Muscle of leg (tissue), 11 donors: ENCODE measurements around the gene MLN. TPM values are rescaled to one million over a fixed set of nuclear protein-coding genes. Genes with fewer than 3 reads are reported as not detected.

Source experiments
- DNase-seq: peaks from one replicate; pipeline ENCODE4 v3.0.0; 2013
- H3K27ac ChIP-seq: one replicate; pipeline ENCODE4 v1.5.1; 2013; ENCODE audit warnings: mild to moderate bottlenecking, low read length, control low read depth
- H3K27me3 ChIP-seq: one replicate; pipeline ENCODE4 v1.6.1; 2013; ENCODE audit warnings: low read length; ENCODE audit not compliant: control insufficient read depth, insufficient read depth
- H3K36me3 ChIP-seq: one replicate; pipeline ENCODE4 v1.6.1; 2013; ENCODE audit warnings: low read length; ENCODE audit not compliant: control insufficient read depth, insufficient read depth
- H3K4me1 ChIP-seq: one replicate; pipeline ENCODE4 v1.6.1; 2013; ENCODE audit warnings: low read length; ENCODE audit not compliant: control insufficient read depth, insufficient read depth
- H3K4me3 ChIP-seq: one replicate; pipeline ENCODE4 v1.5.1; 2013; ENCODE audit warnings: low read length, control low read depth
- H3K9me3 ChIP-seq: replicated peaks from 2 replicates; pipeline ENCODE4 v1.6.1; 2013; ENCODE audit warnings: low read depth, low read length; ENCODE audit not compliant: control insufficient read depth
- WGBS: methylation state at CpG from one replicate; pipeline ENCODE4 v1.1.5; 2013; ENCODE audit warnings: missing lambda C conversion rate; ENCODE audit not compliant: insufficient coverage; 5-methylcytosine and 5-hydroxymethylcytosine counted together
- polyA plus RNA-seq, 8 donors: library from polyadenylated mRNA; unstranded; fragments of 120-200 nt; gene quantifications; one replicate each; pipeline versions ENCODE4 v1.2.1 to v1.2.3, GENCODE V29; 2013; ENCODE audit warnings: inconsistent platforms in 1 of 8, low replicate concordance in 1 of 8; ENCODE audit not compliant: insufficient read length in 8 of 8, insufficient read depth in 1 of 8
- total RNA-seq: library from RNA; stranded (reverse); fragments of 120-200 nt; gene quantifications from one replicate; pipeline ENCODE4 v1.2.4, GENCODE V29; 2013

Gene MLN
- total and polyA plus RNA-seq, 9 donors = 1.2 to 4.9 TPM; not detected in 7

- peaks cover 26% of the 10 kb centered on the region for H3K4me1 ChIP-seq
- no peak overlapping the region for H3K4me3 ChIP-seq
- no peaks in the 10 kb centered on the region for H3K9me3 ChIP-seq
- WGBS = 57% methylated on average over 1 of the region's 2 CpGs
- peaks cover 9% of the 10 kb centered on the region for H3K27me3 ChIP-seq
- H3K27ac ChIP-seq = no peak overlapping the region
- no peak for DNase-seq
- H3K36me3 ChIP-seq = peaks cover 17% of the 10 kb centered on the region
Measured at GRCh38 chr6:33790379-33790778, 13.4 kb downstream of the MLN start.

GRCh38 chr6:33789550-33789895, 14.3 kb downstream of the MLN start:
- no peaks in the 10 kb centered on the region for H3K9me3 ChIP-seq
- WGBS = 94% methylated on average over 8 of the region's 11 CpGs
- no peak for DNase-seq
- peaks cover 26% of the 10 kb centered on the region for H3K36me3 ChIP-seq
- peak overlapping the region; percentile 30 for H3K4me3 ChIP-seq
- peaks cover 9% of the 10 kb centered on the region for H3K27me3 ChIP-seq
- no peak overlapping the region for H3K27ac ChIP-seq
- H3K4me1 ChIP-seq = peaks cover 31% of the 10 kb centered on the region

GRCh38 chr6:33788694-33789549, 14.9 kb downstream of the MLN start, which contains the start of gene LEMD2:
Gene LEMD2, minus strand, starts transcription at chr6:33789130. Its CDS starts 14 bp downstream, at chr6:33789116.
- Histone ChIP-seq H3K27me3 (peaks cover 9% of the 10 kb centered on the region), H3K9me3 (no peaks in the 10 kb centered on the region), H3K36me3 (peaks cover 31% of the 10 kb centered on the region), H3K27ac (peak within 1 kb of the TSS; percentile 96), H3K4me3 (peak within 1 kb of the TSS; percentile 63), H3K4me1 (peaks cover 31% of the 10 kb centered on the region)
- peak; percentile 98 for DNase-seq
- WGBS = under 1% methylated on average over 76 of the region's 86 CpGs

GRCh38 chr6:33787954-33788693, 15.7 kb downstream of the MLN start:
- peak overlapping the region; percentile 96 for H3K27ac ChIP-seq
- peaks cover 39% of the 10 kb centered on the region for H3K36me3 ChIP-seq
- peak overlapping the region; percentile 63 for H3K4me3 ChIP-seq
- DNase-seq = peak; percentile 96
- H3K27me3 ChIP-seq = peaks cover 4% of the 10 kb centered on the region
- H3K9me3 ChIP-seq = no peaks in the 10 kb centered on the region
- WGBS = under 1% methylated on average over 53 of the region's 53 CpGs
- peaks cover 31% of the 10 kb centered on the region for H3K4me1 ChIP-seq

GRCh38 chr6:33787346-33787953, 16.4 kb downstream of the MLN start:
- DNase-seq = no peak
- peaks cover 31% of the 10 kb centered on the region for H3K4me1 ChIP-seq
- H3K27me3 ChIP-seq = no peaks in the 10 kb centered on the region
- no peaks in the 10 kb centered on the region for H3K9me3 ChIP-seq
- 68% methylated on average over 3 of the region's 7 CpGs for whole genome bisulfite sequencing
- H3K36me3 ChIP-seq = peaks cover 46% of the 10 kb centered on the region
- H3K27ac ChIP-seq = peak overlapping the region; percentile 96
- peak overlapping the region; percentile 63 for H3K4me3 ChIP-seq

GRCh38 chr6:33786736-33787135, 17.1 kb downstream of the MLN start:
- Histone ChIP-seq H3K27ac (peak overlapping the region; percentile 96), H3K9me3 (no peaks in the 10 kb centered on the region), H3K36me3 (peaks cover 53% of the 10 kb centered on the region), H3K27me3 (no peaks in the 10 kb centered on the region), H3K4me1 (peaks cover 34% of the 10 kb centered on the region), H3K4me3 (no peak overlapping the region)
- DNase-seq = no peak
- WGBS = 38% methylated on average over 1 of the region's 3 CpGs

GRCh38 chr6:33785778-33786177, 18.0 kb downstream of the MLN start:
- 83% methylated on average over 1 of the region's 3 CpGs for WGBS
- Histone ChIP-seq H3K4me3 (no peak overlapping the region), H3K27me3 (no peaks in the 10 kb centered on the region), H3K4me1 (peaks cover 37% of the 10 kb centered on the region), H3K36me3 (peaks cover 62% of the 10 kb centered on the region), H3K9me3 (no peaks in the 10 kb centered on the region), H3K27ac (no peak overlapping the region)
- DNase-seq = no peak

GRCh38 chr6:33784787-33785186, 19.0 kb downstream of the MLN start:
- H3K4me1 ChIP-seq = peaks cover 37% of the 10 kb centered on the region
- no peaks in the 10 kb centered on the region for H3K9me3 ChIP-seq
- no peak for DNase-seq
- peaks cover 72% of the 10 kb centered on the region for H3K36me3 ChIP-seq
- no peaks in the 10 kb centered on the region for H3K27me3 ChIP-seq
- H3K27ac ChIP-seq = no peak overlapping the region
- WGBS = 61% methylated on average over 4 of the region's 13 CpGs
- H3K4me3 ChIP-seq = no peak overlapping the region

- peaks cover 31% of the 10 kb centered on the region for H3K4me1 ChIP-seq
- no peak for DNase-seq
- H3K36me3 ChIP-seq = peaks cover 81% of the 10 kb centered on the region
- no peaks in the 10 kb centered on the region for H3K9me3 ChIP-seq
- no peaks in the 10 kb centered on the region for H3K27me3 ChIP-seq
- WGBS = 93% methylated on average over 7 of the region's 10 CpGs
- no peak overlapping the region for H3K4me3 ChIP-seq
- no peak overlapping the region for H3K27ac ChIP-seq
Measured at GRCh38 chr6:33783781-33784520, 19.9 kb downstream of the MLN start.
